HG03575 (cell line): ENCODE measurements around the gene GSTM4.

Experiments used
- ATAC-seq: cut with Tn5 transposase; IDR thresholded peaks from one replicate; pipeline ENCODE4 v1.9.1; 2021; ENCODE audit not compliant: unreplicated experiment, insufficient number of reproducible peaks, low FRiP score; ENCODE audit errors: extremely low read depth

The GSTM4 gene

GRCh38 chr1:109655615-109656519, at the start of gene GSTM4:
Gene GSTM4, plus strand, starts transcription at chr1:109656099. Its CDS starts 291 bp downstream, at chr1:109656390.
- no peak for ATAC-seq

DNA sequence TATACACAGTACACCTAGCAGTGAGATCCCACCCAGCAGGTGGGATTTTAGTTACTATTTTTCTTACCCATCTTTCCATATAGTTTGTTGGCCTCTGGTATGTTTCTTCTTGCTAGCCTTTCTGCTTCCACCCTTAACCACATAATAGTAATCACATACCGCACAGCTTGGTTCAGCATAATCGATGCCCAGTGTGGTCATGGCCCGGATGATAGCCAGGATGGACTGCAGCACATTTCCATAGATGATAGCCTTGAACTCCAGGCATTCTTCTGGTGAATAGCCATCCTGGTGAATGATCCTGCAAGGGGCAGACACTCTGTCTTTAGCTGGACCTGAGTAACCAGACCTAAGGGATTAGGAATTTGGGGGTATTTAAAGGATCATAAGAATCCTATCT, 46.0 kb upstream of the GSTM4 start:
- ATAC-seq, result no peak

DNA sequence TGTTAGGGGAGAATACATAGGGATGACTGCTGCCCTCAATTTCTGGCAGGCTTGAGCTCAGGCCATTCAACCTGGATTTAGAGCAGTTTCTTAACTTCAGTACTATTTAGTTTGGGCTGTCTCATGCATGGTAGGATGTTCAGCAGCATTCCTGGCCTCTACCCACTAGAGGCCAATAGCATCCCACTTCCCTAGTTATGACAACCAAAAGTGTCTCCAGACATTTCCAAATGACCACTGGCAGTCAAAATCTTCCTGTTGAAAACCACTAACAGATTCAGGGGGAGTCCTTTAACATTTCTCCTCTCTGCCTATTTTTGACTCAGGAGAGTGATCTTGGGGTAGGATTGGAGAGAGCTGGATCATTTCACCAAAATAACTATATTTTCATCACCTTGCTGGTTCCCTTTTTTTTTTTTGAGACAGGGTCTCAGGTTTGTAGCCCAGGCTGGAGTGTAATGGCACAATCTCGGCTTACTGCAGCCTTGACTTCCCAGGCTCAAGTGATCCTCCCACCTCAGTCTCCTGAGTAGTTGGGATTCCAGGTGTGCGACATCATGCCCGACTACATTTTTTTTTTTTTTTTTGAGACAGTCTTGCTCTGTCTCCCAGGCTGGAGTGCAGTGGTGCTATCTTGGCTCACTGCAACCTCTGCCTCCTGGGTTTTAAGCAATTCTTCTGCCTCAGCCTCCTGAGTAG, 45.1 kb upstream of the GSTM4 start:
- ATAC-seq, result no peak

DNA sequence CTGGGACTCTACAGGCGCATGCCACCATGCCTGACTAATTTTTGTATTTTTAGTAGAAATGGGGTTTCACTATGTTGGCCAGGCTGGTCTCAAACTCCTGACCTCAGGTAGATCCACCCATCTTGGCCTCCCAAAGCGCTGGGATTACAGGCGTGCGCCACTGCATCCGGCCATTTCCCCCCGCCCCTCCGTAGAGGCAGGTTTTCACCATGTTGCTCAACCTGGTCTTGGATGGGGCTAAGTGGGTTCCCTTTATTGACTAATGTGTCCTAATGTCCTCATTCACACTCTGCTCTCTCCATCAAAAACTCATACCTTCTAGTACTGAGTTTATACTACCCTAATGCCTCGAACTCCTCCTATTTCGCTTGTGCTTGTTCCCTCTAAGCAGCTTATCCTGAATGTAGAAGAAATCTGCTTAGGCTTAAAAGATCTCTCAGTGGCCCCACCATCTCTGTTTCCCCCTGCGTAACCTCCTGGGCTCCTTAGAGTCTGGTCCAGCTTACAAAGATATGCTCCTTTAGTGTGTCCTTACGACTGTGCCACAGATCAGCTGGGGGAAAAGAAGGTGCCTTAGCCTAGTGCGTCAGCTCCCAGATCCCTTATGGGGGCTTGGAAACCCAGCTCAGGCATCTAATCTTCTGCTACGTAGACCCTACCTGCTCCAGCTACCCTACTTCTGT, 44.5 kb upstream of the GSTM4 start:
- ATAC-seq, result no peak

- ATAC-seq, result no peak
Observed at GRCh38 chr1:109613361-109614147, 42.3 kb upstream of the GSTM4 start.

GRCh38 chr1:109615879-109616278, 40.0 kb upstream of the GSTM4 start:
- no peak for ATAC-seq

GRCh38 chr1:109616391-109616790, 39.5 kb upstream of the GSTM4 start:
- no peak for ATAC-seq

DNA sequence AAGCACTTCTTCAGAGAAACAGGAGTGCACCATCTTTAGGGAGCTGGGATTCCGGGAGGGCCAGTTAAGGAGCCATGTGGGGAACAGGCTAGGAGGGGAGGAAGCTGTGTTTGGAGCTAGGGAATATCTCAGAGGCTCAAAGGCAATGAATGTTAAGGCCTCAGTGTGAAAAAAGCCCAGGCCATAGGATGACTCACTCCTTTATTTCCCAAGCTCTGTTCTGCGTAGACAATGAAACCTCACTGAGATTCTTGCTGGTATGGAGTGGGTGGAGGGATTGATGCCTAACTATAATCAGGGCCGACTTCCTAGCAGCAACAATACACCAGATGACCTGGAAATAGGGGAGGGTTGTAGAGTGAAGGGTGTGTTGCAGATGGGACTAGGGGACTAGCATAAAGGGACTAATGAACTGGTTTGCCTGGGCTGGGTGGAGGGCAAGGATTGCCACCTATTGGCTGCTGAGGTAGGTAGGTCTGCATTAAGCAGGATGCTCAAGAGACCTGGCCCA, 38.6 kb upstream of the GSTM4 start:
- no peak for ATAC-seq

GRCh38 chr1:109618661-109619575, 37.0 kb upstream of the GSTM4 start:
- no peak for ATAC-seq

DNA sequence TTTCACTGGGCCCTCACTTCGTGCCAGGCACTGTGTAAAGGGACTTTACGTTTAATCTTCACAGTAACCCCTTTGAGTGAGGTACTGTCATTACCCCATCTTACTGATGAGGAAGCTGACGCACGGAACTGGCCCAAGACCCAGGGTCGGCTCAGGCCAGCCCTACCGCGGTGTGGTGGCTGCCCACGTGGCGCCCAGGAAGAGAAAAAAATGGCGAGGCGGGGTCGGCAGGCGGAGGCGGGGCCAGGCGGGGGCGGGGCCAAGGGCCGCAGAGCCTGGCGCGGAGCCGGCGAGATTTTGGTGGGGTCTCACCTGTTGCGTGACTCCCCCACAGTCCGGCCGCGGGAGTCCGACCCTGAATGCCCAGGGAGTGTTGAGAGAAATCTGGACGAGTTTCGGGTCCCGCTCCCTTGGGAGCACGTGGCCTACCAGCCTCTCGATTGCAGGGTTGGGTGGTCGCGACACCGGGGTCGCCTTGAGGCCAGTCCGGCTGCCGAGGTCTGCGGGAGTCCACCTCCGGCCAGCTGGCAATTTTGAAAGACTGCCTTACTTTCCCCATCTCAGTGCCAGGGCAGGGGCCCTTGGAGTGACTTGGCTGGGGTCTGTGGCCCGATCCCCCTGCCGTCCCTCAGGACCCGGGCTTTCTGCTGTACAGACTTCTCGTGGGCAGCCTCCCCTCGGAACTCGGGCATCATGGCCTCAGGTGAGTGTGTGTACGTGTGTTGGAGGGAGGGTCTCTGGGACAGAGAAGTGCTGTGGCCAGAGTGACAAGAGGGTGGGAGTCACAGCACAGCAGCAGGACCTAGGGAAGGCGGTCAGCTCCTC, 36.1 kb upstream of the GSTM4 start, which contains the start of the genes AMPD2 and GNAT2:
Gene AMPD2, plus strand, starts transcription at position 262 of the 825 bp plus-strand sequence. CDS start 1,339 bp downstream, outside the sequence.
Gene GNAT2, minus strand, starts transcription at position 41 of the 825 bp plus-strand sequence. CDS start 6,746 bp downstream, outside the sequence.
- no peak for ATAC-seq

DNA sequence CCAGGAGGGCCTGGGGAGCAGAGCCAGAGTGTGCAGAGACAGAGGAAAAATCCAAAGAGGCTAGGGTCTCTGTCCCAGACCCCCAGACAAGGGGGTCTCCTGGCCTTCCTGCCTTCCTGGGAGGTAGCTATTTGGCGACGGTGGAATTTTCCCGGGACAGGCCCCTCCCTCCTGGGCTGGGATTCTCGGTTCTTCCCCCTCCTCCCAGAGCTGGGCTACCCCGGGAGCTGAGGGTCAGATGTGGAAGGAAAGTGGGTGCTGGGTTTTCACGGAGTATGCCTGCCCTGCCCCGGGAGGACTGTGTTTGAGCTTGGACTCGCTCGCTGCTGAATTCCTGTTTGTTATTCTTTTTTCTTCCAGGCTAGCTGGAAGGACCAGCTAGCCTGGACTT, 35.5 kb upstream of the GSTM4 start:
- no peak for ATAC-seq

- peak; percentile 59 for ATAC-seq
Observed at GRCh38 chr1:109620841-109621286, 35.0 kb upstream of the GSTM4 start.

- ATAC-seq, result no peak
Observed at GRCh38 chr1:109621379-109622136, 34.3 kb upstream of the GSTM4 start.

GRCh38 chr1:109622137-109622892, 33.6 kb upstream of the GSTM4 start:
- no peak for ATAC-seq

DNA sequence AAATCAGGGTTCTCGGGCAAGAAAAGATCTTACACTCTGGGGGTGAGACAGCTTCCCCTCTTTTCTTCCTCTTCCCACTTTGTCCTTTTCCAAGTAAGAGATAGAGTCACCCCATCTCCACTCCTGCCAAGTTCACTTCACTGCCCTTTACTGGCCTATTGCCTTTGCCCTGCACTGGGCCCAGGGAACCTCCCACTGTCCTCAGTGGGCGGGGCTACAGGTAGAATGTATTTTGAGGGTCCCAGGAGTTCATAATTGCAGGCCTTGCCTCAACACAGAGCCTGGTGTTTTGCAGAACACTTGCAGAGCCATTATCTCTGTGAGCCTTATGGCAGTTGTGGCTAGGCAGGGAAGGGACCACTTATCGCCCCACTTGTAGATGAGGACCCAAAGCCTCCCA, 33.0 kb upstream of the GSTM4 start:
- no peak for ATAC-seq
